ENCODE results near the gene SLC25A46.

SLC25A46 gene

GRCh38 chr5:110769000-110769681 lies 30.3 kb downstream of the SLC25A46 start:
- no peaks in the 10 kb centered on the region for H3K9me3 ChIP-seq (ENCODE audit: insufficient read depth, low read depth, low read length)
- H2AK5ac ChIP-seq (ENCODE audit: low read length), result no peak overlapping the region
- no peaks in the 10 kb centered on the region for H3K79me1 ChIP-seq (ENCODE audit: low read length)
- WGBS (ENCODE audit: extremely low coverage, insufficient coverage, insufficient read length), result no CpG with 5 or more reads among the region's 5 CpGs
- H2BK12ac ChIP-seq (ENCODE audit: low read length), result no peak overlapping the region
- peak in 1 of 2 donors; percentile 29 for DNase-seq
- H3K9ac ChIP-seq (ENCODE audit: low read length), result no peak overlapping the region
- H3K4me1 ChIP-seq (ENCODE audit: control insufficient read depth in 1 of 2, insufficient read depth in 2 of 2, low read length in 2 of 2), result no peaks in the 10 kb centered on the region
- H3K14ac ChIP-seq (ENCODE audit: low read length), result no peak overlapping the region
- H3K4ac ChIP-seq (ENCODE audit: low read depth, low read length), result no peak overlapping the region
- H2AFZ ChIP-seq (ENCODE audit: insufficient read depth, low read length, poor library complexity), result no peak overlapping the region
- H3K23ac ChIP-seq (ENCODE audit: low read length), result no peak overlapping the region
- H3K27me3 ChIP-seq (ENCODE audit: insufficient read depth, low read length), result no peaks in the 10 kb centered on the region
- H3K27ac ChIP-seq (ENCODE audit: low read depth, low read length), result no peak overlapping the region
- H3K36me3 ChIP-seq (ENCODE audit: control insufficient read depth in 1 of 2, insufficient read depth in 2 of 2, low read length in 2 of 2), result no peaks in the 10 kb centered on the region
- H2BK5ac ChIP-seq (ENCODE audit: low read depth, low read length, poor library complexity), result no peak overlapping the region
- no peak overlapping the region for H4K91ac ChIP-seq (ENCODE audit: low read depth, low read length)
- no peak overlapping the region for H3K18ac ChIP-seq (ENCODE audit: low read length)
- H4K12ac ChIP-seq (ENCODE audit: low read depth, low read length), result no peak overlapping the region
- H3K4me3 ChIP-seq (ENCODE audit: low read depth, low read length), result no peak overlapping the region
- H4K8ac ChIP-seq (ENCODE audit: low read depth, low read length), result no peak overlapping the region
- no peaks in the 10 kb centered on the region for H3K79me2 ChIP-seq (ENCODE audit: control insufficient read depth, insufficient read depth, low read length, poor library complexity)
- no peak overlapping the region for H3K4me2 ChIP-seq (ENCODE audit: low read length)
- H2BK120ac ChIP-seq (ENCODE audit: insufficient read depth, low read length, poor library complexity), result no peak overlapping the region

- no peaks in the 10 kb centered on the region for H3K27me3 ChIP-seq (ENCODE audit: insufficient read depth, low read length)
- no peaks in the 10 kb centered on the region for H3K4me1 ChIP-seq (ENCODE audit: control insufficient read depth in 1 of 2, insufficient read depth in 2 of 2, low read length in 2 of 2)
- no peak overlapping the region for H3K23ac ChIP-seq (ENCODE audit: low read length)
- H2AK5ac ChIP-seq (ENCODE audit: low read length), result no peak overlapping the region
- H4K91ac ChIP-seq (ENCODE audit: low read depth, low read length), result no peak overlapping the region
- H3K18ac ChIP-seq (ENCODE audit: low read length), result no peak overlapping the region
- DNase-seq, result no peak
- H3K4me2 ChIP-seq (ENCODE audit: low read length), result no peak overlapping the region
- H3K79me1 ChIP-seq (ENCODE audit: low read length), result no peaks in the 10 kb centered on the region
- H3K14ac ChIP-seq (ENCODE audit: low read length), result no peak overlapping the region
- H2BK5ac ChIP-seq (ENCODE audit: low read depth, low read length, poor library complexity), result no peak overlapping the region
- H3K4me3 ChIP-seq (ENCODE audit: low read depth, low read length), result no peak overlapping the region
- H4K8ac ChIP-seq (ENCODE audit: low read depth, low read length), result no peak overlapping the region
- no peaks in the 10 kb centered on the region for H3K79me2 ChIP-seq (ENCODE audit: control insufficient read depth, insufficient read depth, low read length, poor library complexity)
- no peak overlapping the region for H3K4ac ChIP-seq (ENCODE audit: low read depth, low read length)
- no peak overlapping the region for H2BK12ac ChIP-seq (ENCODE audit: low read length)
- H2BK120ac ChIP-seq (ENCODE audit: insufficient read depth, low read length, poor library complexity), result no peak overlapping the region
- no peaks in the 10 kb centered on the region for H3K9me3 ChIP-seq (ENCODE audit: insufficient read depth, low read depth, low read length)
- H4K12ac ChIP-seq (ENCODE audit: low read depth, low read length), result no peak overlapping the region
- H3K27ac ChIP-seq (ENCODE audit: low read depth, low read length), result no peak overlapping the region
- no peak overlapping the region for H2AFZ ChIP-seq (ENCODE audit: insufficient read depth, low read length, poor library complexity)
- no peaks in the 10 kb centered on the region for H3K36me3 ChIP-seq (ENCODE audit: control insufficient read depth in 1 of 2, insufficient read depth in 2 of 2, low read length in 2 of 2)
- H3K9ac ChIP-seq (ENCODE audit: low read length), result no peak overlapping the region
Measured at GRCh38 chr5:110770286-110770685, 31.5 kb downstream of the SLC25A46 start.

- H3K27ac ChIP-seq (ENCODE audit: low read depth, low read length), result no peak overlapping the region
- H3K18ac ChIP-seq (ENCODE audit: low read length), result no peak overlapping the region
- no peaks in the 10 kb centered on the region for H3K36me3 ChIP-seq (ENCODE audit: control insufficient read depth in 1 of 2, insufficient read depth in 2 of 2, low read length in 2 of 2)
- no peak overlapping the region for H3K4me3 ChIP-seq (ENCODE audit: low read depth, low read length)
- no peak overlapping the region for H3K9ac ChIP-seq (ENCODE audit: low read length)
- no peak overlapping the region for H2BK12ac ChIP-seq (ENCODE audit: low read length)
- DNase-seq, result peak in 1 of 2 donors; percentile 16
- no peak overlapping the region for H2BK120ac ChIP-seq (ENCODE audit: insufficient read depth, low read length, poor library complexity)
- H3K23ac ChIP-seq (ENCODE audit: low read length), result no peak overlapping the region
- no peaks in the 10 kb centered on the region for H3K79me1 ChIP-seq (ENCODE audit: low read length)
- no peaks in the 10 kb centered on the region for H3K79me2 ChIP-seq (ENCODE audit: control insufficient read depth, insufficient read depth, low read length, poor library complexity)
- H3K9me3 ChIP-seq (ENCODE audit: insufficient read depth, low read depth, low read length), result no peaks in the 10 kb centered on the region
- no peak overlapping the region for H2BK5ac ChIP-seq (ENCODE audit: low read depth, low read length, poor library complexity)
- no peaks in the 10 kb centered on the region for H3K27me3 ChIP-seq (ENCODE audit: insufficient read depth, low read length)
- no peak overlapping the region for H2AFZ ChIP-seq (ENCODE audit: insufficient read depth, low read length, poor library complexity)
- H2AK5ac ChIP-seq (ENCODE audit: low read length), result no peak overlapping the region
- no peak overlapping the region for H4K8ac ChIP-seq (ENCODE audit: low read depth, low read length)
- H4K12ac ChIP-seq (ENCODE audit: low read depth, low read length), result no peak overlapping the region
- no peak overlapping the region for H4K91ac ChIP-seq (ENCODE audit: low read depth, low read length)
- no peaks in the 10 kb centered on the region for H3K4me1 ChIP-seq (ENCODE audit: control insufficient read depth in 1 of 2, insufficient read depth in 2 of 2, low read length in 2 of 2)
- no peak overlapping the region for H3K4me2 ChIP-seq (ENCODE audit: low read length)
- no peak overlapping the region for H3K14ac ChIP-seq (ENCODE audit: low read length)
- no peak overlapping the region for H3K4ac ChIP-seq (ENCODE audit: low read depth, low read length)
Measured at GRCh38 chr5:110784901-110785300, 46.1 kb downstream of the SLC25A46 start.

- H3K23ac ChIP-seq (ENCODE audit: low read length), result no peak overlapping the region
- no peak overlapping the region for H4K12ac ChIP-seq (ENCODE audit: low read depth, low read length)
- WGBS (ENCODE audit: extremely low coverage, insufficient coverage, insufficient read length), result no CpG with 5 or more reads among the region's 1 CpG
- no peak overlapping the region for H2BK12ac ChIP-seq (ENCODE audit: low read length)
- no peak overlapping the region for H2BK120ac ChIP-seq (ENCODE audit: insufficient read depth, low read length, poor library complexity)
- no peaks in the 10 kb centered on the region for H3K4me1 ChIP-seq (ENCODE audit: control insufficient read depth in 1 of 2, insufficient read depth in 2 of 2, low read length in 2 of 2)
- no peaks in the 10 kb centered on the region for H3K36me3 ChIP-seq (ENCODE audit: control insufficient read depth in 1 of 2, insufficient read depth in 2 of 2, low read length in 2 of 2)
- no peak overlapping the region for H3K4me3 ChIP-seq (ENCODE audit: low read depth, low read length)
- no peaks in the 10 kb centered on the region for H3K79me1 ChIP-seq (ENCODE audit: low read length)
- no peak overlapping the region for H2AFZ ChIP-seq (ENCODE audit: insufficient read depth, low read length, poor library complexity)
- no peak overlapping the region for H3K14ac ChIP-seq (ENCODE audit: low read length)
- H3K27me3 ChIP-seq (ENCODE audit: insufficient read depth, low read length), result no peaks in the 10 kb centered on the region
- H3K9ac ChIP-seq (ENCODE audit: low read length), result no peak overlapping the region
- no peak overlapping the region for H2AK5ac ChIP-seq (ENCODE audit: low read length)
- H3K4me2 ChIP-seq (ENCODE audit: low read length), result no peak overlapping the region
- no peak overlapping the region for H4K91ac ChIP-seq (ENCODE audit: low read depth, low read length)
- H3K4ac ChIP-seq (ENCODE audit: low read depth, low read length), result no peak overlapping the region
- H3K79me2 ChIP-seq (ENCODE audit: control insufficient read depth, insufficient read depth, low read length, poor library complexity), result no peaks in the 10 kb centered on the region
- H2BK5ac ChIP-seq (ENCODE audit: low read depth, low read length, poor library complexity), result no peak overlapping the region
- no peak overlapping the region for H4K8ac ChIP-seq (ENCODE audit: low read depth, low read length)
- H3K9me3 ChIP-seq (ENCODE audit: insufficient read depth, low read depth, low read length), result no peaks in the 10 kb centered on the region
- peak in 1 of 2 donors; percentile 4 for DNase-seq
- no peak overlapping the region for H3K18ac ChIP-seq (ENCODE audit: low read length)
- no peak overlapping the region for H3K27ac ChIP-seq (ENCODE audit: low read depth, low read length)
Measured at GRCh38 chr5:110785356-110785755, 46.5 kb downstream of the SLC25A46 start.

Measured in trophoblast cell (in vitro differentiated cells and primary cell).